ENCODE measurements around the gene OR2M3.
A peak's percentile ranks its signal among the peaks of the same experiment; 100 is the strongest.
"Not testable (repeated sequence)": the region's sequence is repeated elsewhere in the genome, so short reads cannot be mapped to it uniquely, and the experiment has no call there.

The OR2M3 gene

DNA sequence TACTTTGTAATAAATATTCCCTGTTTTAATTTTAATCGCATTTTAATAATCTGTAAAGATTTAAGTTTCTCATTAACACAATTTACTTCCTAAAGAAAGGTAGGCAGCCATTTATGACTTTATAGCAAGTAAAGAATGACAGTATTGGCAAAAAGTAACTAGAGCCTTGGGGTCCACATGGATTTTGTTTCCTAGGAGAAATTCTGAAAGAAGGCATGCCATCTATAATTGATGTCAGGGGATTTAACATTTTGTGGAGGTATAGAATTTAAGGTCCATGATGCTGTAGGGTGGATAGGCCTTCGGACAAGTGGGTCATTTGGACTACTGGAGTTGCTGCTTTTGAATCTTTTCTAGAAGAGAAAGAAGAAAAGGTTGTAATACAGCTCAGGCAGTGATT is 34.1 kb downstream of the OR2M3 start, which contains the start of gene OR2M4:
Gene OR2M4, plus strand, starts transcription at position 301 of the 400 bp plus-strand sequence. CDS start 7,512 bp downstream, outside the sequence.
- no peak for DNase-seq (ENCODE audit: low spot score)
- Histone ChIP-seq H3K9me3 (ENCODE audit: severe bottlenecking) (no peaks in the 10 kb centered on the region), H3K27ac (ENCODE audit: poor library complexity, severe bottlenecking) (no peak within 1 kb of the TSS), H3K36me3 (ENCODE audit: low read depth) (no peaks in the 10 kb centered on the region), H3K4me3 (ENCODE audit: severe bottlenecking) (no peak within 1 kb of the TSS), H3K4me1 (ENCODE audit: insufficient read depth, poor library complexity, severe bottlenecking) (no peaks in the 10 kb centered on the region), H3K27me3 (ENCODE audit: insufficient read depth, poor library complexity, severe bottlenecking) (no peaks in the 10 kb centered on the region)
- TF ChIP-seq, protein P1, sequence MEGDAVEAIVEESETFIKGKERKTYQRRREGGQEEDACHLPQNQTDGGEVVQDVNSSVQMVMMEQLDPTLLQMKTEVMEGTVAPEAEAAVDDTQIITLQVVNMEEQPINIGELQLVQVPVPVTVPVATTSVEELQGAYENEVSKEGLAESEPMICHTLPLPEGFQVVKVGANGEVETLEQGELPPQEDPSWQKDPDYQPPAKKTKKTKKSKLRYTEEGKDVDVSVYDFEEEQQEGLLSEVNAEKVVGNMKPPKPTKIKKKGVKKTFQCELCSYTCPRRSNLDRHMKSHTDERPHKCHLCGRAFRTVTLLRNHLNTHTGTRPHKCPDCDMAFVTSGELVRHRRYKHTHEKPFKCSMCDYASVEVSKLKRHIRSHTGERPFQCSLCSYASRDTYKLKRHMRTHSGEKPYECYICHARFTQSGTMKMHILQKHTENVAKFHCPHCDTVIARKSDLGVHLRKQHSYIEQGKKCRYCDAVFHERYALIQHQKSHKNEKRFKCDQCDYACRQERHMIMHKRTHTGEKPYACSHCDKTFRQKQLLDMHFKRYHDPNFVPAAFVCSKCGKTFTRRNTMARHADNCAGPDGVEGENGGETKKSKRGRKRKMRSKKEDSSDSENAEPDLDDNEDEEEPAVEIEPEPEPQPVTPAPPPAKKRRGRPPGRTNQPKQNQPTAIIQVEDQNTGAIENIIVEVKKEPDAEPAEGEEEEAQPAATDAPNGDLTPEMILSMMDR (IDR thresholded peaks at IDR 0.05; ENCODE audit: poor library complexity, severe bottlenecking) = no peak
- no peak for ATAC-seq (ENCODE audit: low read depth)

DNA sequence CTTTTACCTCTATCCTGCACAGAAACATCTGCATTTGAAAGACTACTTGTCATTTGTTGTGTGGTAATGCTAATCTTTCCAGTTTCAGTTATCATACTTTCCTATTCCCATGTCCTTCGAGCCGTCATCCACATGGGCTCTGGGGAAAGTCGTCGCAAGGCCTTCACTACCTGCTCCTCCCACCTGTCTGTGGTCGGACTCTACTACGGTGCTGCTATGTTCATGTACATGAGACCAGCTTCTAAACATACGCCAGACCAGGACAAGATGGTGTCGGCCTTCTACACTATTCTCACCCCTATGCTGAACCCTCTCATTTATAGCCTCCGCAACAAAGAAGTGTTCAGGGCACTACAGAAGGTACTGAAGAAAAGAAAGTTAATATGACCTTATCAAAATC is 42.4 kb downstream of the OR2M3 start:
- no peaks in the 10 kb centered on the region for H3K4me1 ChIP-seq (ENCODE audit: insufficient read depth, poor library complexity, severe bottlenecking)
- H3K27ac ChIP-seq (ENCODE audit: poor library complexity, severe bottlenecking) = no peak overlapping the region
- H3K4me3 ChIP-seq (ENCODE audit: severe bottlenecking) = no peak overlapping the region
- DNase-seq (ENCODE audit: low spot score) (no peak), ATAC-seq (ENCODE audit: low read depth) (no peak)
- no peaks in the 10 kb centered on the region for H3K36me3 ChIP-seq (ENCODE audit: low read depth)
- no peaks in the 10 kb centered on the region for H3K27me3 ChIP-seq (ENCODE audit: insufficient read depth, poor library complexity, severe bottlenecking)
- H3K9me3 ChIP-seq (ENCODE audit: severe bottlenecking) = no peaks in the 10 kb centered on the region
- TF ChIP-seq, protein P1 (IDR thresholded peaks at IDR 0.05; ENCODE audit: poor library complexity, severe bottlenecking) = no peak

DNA sequence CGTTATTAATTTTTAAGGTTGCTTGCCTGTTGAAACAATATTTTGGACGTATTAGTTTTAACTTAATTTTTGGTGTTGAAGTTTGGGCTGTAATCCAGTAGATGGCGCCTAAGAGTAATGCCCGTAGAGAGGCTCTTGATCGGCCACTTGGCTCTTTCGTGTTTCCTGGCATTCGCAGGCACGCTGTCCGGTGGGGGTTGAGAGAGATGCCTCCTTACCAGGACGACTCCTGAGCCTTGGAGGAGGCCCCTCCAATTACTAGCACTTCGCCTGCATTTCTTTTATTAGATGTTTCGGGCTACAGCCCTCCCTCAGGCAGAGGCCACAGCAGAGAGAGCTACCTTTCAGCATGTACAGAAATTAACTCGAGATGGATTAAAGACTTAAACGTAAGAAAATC is 46.1 kb downstream of the OR2M3 start:
- H3K9me3 ChIP-seq (ENCODE audit: severe bottlenecking) = no peaks in the 10 kb centered on the region
- ATAC-seq (ENCODE audit: low read depth) (no peak), DNase-seq (ENCODE audit: low spot score) (no peak)
- H3K4me1 ChIP-seq (ENCODE audit: insufficient read depth, poor library complexity, severe bottlenecking) = no peaks in the 10 kb centered on the region
- H3K27ac ChIP-seq (ENCODE audit: poor library complexity, severe bottlenecking) = no peak overlapping the region
- no peaks in the 10 kb centered on the region for H3K27me3 ChIP-seq (ENCODE audit: insufficient read depth, poor library complexity, severe bottlenecking)
- H3K36me3 ChIP-seq (ENCODE audit: low read depth) = no peaks in the 10 kb centered on the region
- H3K4me3 ChIP-seq (ENCODE audit: severe bottlenecking) = no peak overlapping the region
- TF ChIP-seq, protein P1 (IDR thresholded peaks at IDR 0.05; ENCODE audit: poor library complexity, severe bottlenecking) = peak; percentile 61

DNA sequence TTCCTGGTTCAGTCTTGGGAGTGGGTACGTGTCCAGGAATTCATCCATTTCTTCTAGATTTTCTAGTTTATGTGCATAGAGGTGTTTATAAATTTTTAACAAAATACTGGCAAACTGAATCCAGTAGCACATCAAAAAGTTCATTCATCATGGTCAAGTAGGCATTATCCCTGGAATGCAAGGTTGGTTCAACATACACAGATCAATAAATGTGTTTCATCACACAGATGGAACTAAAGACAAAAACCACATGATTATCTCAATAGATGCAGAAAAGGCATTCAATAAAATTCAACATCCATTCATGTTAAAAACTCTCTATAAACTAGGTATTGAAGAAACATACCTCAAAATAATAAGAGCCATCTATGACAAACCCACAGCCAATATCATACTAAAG is 62.2 kb downstream of the OR2M3 start:
- not testable (repeated sequence) for H3K27ac ChIP-seq (ENCODE audit: poor library complexity, severe bottlenecking); H3K27me3 ChIP-seq (ENCODE audit: insufficient read depth, poor library complexity, severe bottlenecking); H3K9me3 ChIP-seq (ENCODE audit: severe bottlenecking); H3K36me3 ChIP-seq (ENCODE audit: low read depth); ATAC-seq (ENCODE audit: low read depth); DNase-seq (ENCODE audit: low spot score); H3K4me3 ChIP-seq (ENCODE audit: severe bottlenecking); H3K4me1 ChIP-seq (ENCODE audit: insufficient read depth, poor library complexity, severe bottlenecking)
